ENCODE results near the gene CLIC6. TPM values are rescaled to one million over a fixed set of nuclear protein-coding genes. Genes with fewer than 3 reads are reported as not detected.

The CLIC6 gene
- total and polyA plus RNA-seq, 2 of the 4 experiments (the other 2 are of a cell fraction): not detected

- dilution Hi-C loops (cut with HindIII; ENCODE audit: low sequenced_read_pairs, unreplicated experiment): no loop called here
- intact Hi-C loops (cut with micrococcal nuclease): loop anchor here (1.0 to 10.0 kb wide), 10 partner anchors 52 to 1196 kb away; partner anchors contain the start of gene RUNX1
- H2AK9ac ChIP-seq (replicated peaks; ENCODE audit: low read depth, low read length, poor library complexity): no peak overlapping the region
- ATAC-seq (ENCODE audit: low read depth) (no peak), DNase-seq (no peak)
- no peak overlapping the region for H3K56ac ChIP-seq (ENCODE audit: extremely low read depth, insufficient read depth, low read length)
- H3K79me1 ChIP-seq (ENCODE audit: low read depth in 1 of 2, low read length in 2 of 2): peaks cover 0 to 10% of the 10 kb centered on the region in 2 experiments; a peak in 2 of 4 replicates
- no peak overlapping the region for H4K91ac ChIP-seq (ENCODE audit: insufficient read depth, low read depth, low read length)
- in situ Hi-C loops (cut with MboI; ENCODE audit: low sequenced_read_pairs): loop anchor here (5.0 to 25.0 kb wide), 4 partner anchors 132 to 1192 kb away; no protein-coding TSS in a partner anchor
- no peak overlapping the region for H4K8ac ChIP-seq (ENCODE audit: low read depth in 2 of 2, low read length in 2 of 2)
- H2BK120ac ChIP-seq (ENCODE audit: low read depth, low read length): no peak overlapping the region
- peaks cover 3% of the 10 kb centered on the region; the same call in 1 of the 2 replicates for H3K27me3 ChIP-seq (ENCODE audit: control insufficient read depth, insufficient read depth, low read length)
- H2BK15ac ChIP-seq (ENCODE audit: low read depth, low read length): peak overlapping the region; percentile 45; the same call in 1 of the 3 replicates
- peak overlapping the region; percentile 76 for H2AK5ac ChIP-seq (ENCODE audit: low read depth, low read length)
- CTCF ChIA-PET: interaction anchor here (0.6 to 2.8 kb wide), 24 partner anchors 9 to 1095 kb away, joined by 3 to 11 read pairs (median 4); no protein-coding TSS in a partner anchor
- H4K20me1 ChIP-seq (ENCODE audit: insufficient read depth, low read length): no peaks in the 10 kb centered on the region
- no peak overlapping the region for H2BK20ac ChIP-seq (ENCODE audit: low read depth, low read length)
- H3K27ac ChIP-seq (ENCODE audit: insufficient read depth, low read length): no peak overlapping the region
- H4K5ac ChIP-seq (ENCODE audit: low read depth, low read length): no peak overlapping the region
- H3K4ac ChIP-seq (ENCODE audit: low read depth, low read length): no peak overlapping the region; the same call in 1 of the 2 replicates
- no peaks in the 10 kb centered on the region for H3K36me3 ChIP-seq (ENCODE audit: control insufficient read depth, insufficient read depth, low read length)
- H3K9me3 ChIP-seq (ENCODE audit: control insufficient read depth, insufficient read depth, low read length): no peaks in the 10 kb centered on the region
- no TSS peak for BruUV-seq (replicated peaks)
- no peak overlapping the region for H2BK5ac ChIP-seq (ENCODE audit: low read depth, low read length, poor library complexity, severe bottlenecking)
- no peak overlapping the region for H3K9ac ChIP-seq (ENCODE audit: low read depth, low read length)
- 6% methylated on average over 3 of the region's 3 CpGs; no CpG with 5 or more reads in 1 of the 2 experiments for WGBS, 2 experiments (ENCODE audit: extremely low coverage in 2 of 2, insufficient read length in 1 of 2)
- H3K4me3 ChIP-seq (ENCODE audit: insufficient read depth, low read depth, low read length): no peak overlapping the region
- H3K4me1 ChIP-seq (ENCODE audit: control insufficient read depth, insufficient read depth, low read length): 0 out of 2 replicates have a peak, but pooled peaks cover 4% of the 10 kb centered on the region
- POLR2A ChIA-PET (ENCODE audit: unreplicated experiment): interaction anchor here (1.0 to 1.2 kb wide), 2 partner anchors 138 to 143 kb away, joined by 5 to 12 read pairs; no protein-coding TSS in a partner anchor
- peaks cover 4% of the 10 kb centered on the region for H3K9me1 ChIP-seq (ENCODE audit: insufficient read depth, low read length)
- no peak overlapping the region for H3K4me2 ChIP-seq (ENCODE audit: low read depth, low read length)
- TF ChIP-seq POLR2A (IDR thresholded peaks at IDR 0.05; ENCODE audit: low read depth, low read length) (no peak), NFE2L2 (IDR thresholded peaks at IDR 0.05; ENCODE audit: low read depth, low read length) (no peak), CHD1 (IDR thresholded peaks at IDR 0.05; ENCODE audit: low read depth, low read length) (no peak), MAFK (IDR thresholded peaks at IDR 0.05; ENCODE audit: low read depth, low read length) (no peak), CTCF (conservative IDR thresholded peaks at IDR 0.05; ENCODE audit: low read depth, low read length) (no peak), USF2 (IDR thresholded peaks at IDR 0.05; ENCODE audit: low read depth, low read length) (no peak), RAD21 (IDR thresholded peaks at IDR 0.05; ENCODE audit: low read length) (no peak), MAZ (IDR thresholded peaks at IDR 0.05; ENCODE audit: borderline replicate concordance, low read depth, low read length) (no peak), RCOR1 (IDR thresholded peaks at IDR 0.05; ENCODE audit: insufficient replicate concordance, low read length) (no peak), RFX5 (IDR thresholded peaks at IDR 0.05; ENCODE audit: low read depth, low read length) (no peak), SMC3 (IDR thresholded peaks at IDR 0.05; ENCODE audit: low read depth, low read length) (no peak), CEBPB (IDR thresholded peaks at IDR 0.05; ENCODE audit: low read depth, low read length) (no peak), FOS (IDR thresholded peaks at IDR 0.05; ENCODE audit: low read depth, low read length) (no peak), MXI1 (IDR thresholded peaks at IDR 0.05; ENCODE audit: borderline replicate concordance, low read depth, low read length) (no peak), BHLHE40 (IDR thresholded peaks at IDR 0.05; ENCODE audit: low read depth, low read length) (no peak)
- TF ChIP-seq, protein P1, sequence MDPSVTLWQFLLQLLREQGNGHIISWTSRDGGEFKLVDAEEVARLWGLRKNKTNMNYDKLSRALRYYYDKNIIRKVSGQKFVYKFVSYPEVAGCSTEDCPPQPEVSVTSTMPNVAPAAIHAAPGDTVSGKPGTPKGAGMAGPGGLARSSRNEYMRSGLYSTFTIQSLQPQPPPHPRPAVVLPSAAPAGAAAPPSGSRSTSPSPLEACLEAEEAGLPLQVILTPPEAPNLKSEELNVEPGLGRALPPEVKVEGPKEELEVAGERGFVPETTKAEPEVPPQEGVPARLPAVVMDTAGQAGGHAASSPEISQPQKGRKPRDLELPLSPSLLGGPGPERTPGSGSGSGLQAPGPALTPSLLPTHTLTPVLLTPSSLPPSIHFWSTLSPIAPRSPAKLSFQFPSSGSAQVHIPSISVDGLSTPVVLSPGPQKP (IDR thresholded peaks at IDR 0.05; ENCODE audit: borderline replicate concordance, low read depth, low read length): no peak
- H3K14ac ChIP-seq (replicated peaks; ENCODE audit: low read depth, low read length): no peak overlapping the region
- H3K23ac ChIP-seq (ENCODE audit: low read depth, low read length): no peak overlapping the region
- H2AFZ ChIP-seq (replicated peaks; ENCODE audit: low read length, poor library complexity): peak overlapping the region; percentile 26
- H3K18ac ChIP-seq (ENCODE audit: low read depth, low read length): no peak overlapping the region
Observed at GRCh38 chr21:34744801-34745200, 76.0 kb downstream of the CLIC6 start.

Measured in IMR-90 (cell line).